Astrocyte (in vitro differentiated cells and primary cell): ENCODE results near the gene ARHGAP28. TPM values are rescaled to one million over a fixed set of nuclear protein-coding genes. Genes with fewer than 3 reads are reported as not detected.

Experiments
- DNase-seq: peaks from one replicate; pipeline ENCODE4 v3.0.0-alpha.2; 2010; ENCODE audit warnings: low read depth
- FAIRE-seq: peaks from 2 replicates; lab custom pipeline; 2011; peaks lifted over from hg19 to GRCh38; lab: Jason Lieb, UNC
- H2AFZ ChIP-seq: 2 replicates; pipeline ENCODE4 v1.6.0; 2012; ENCODE audit warnings: low read depth, low read length, inconsistent platforms
- H3K27ac ChIP-seq: 2 replicates; pipeline ENCODE4 v1.5.1; 2011; ENCODE audit warnings: low read depth, low read length, inconsistent platforms
- H3K27me3 ChIP-seq: 2 replicates; pipeline ENCODE4 v1.6.0; 2011; ENCODE audit warnings: low read length, inconsistent platforms; ENCODE audit not compliant: insufficient read depth
- H3K36me3 ChIP-seq: 2 replicates; pipeline ENCODE4 v1.5.1; 2011; ENCODE audit warnings: low read length, inconsistent platforms; ENCODE audit not compliant: insufficient read depth
- H3K4me1 ChIP-seq: 2 replicates; pipeline ENCODE4 v1.5.1; 2011; ENCODE audit warnings: low read length, inconsistent platforms; ENCODE audit not compliant: insufficient read depth
- H3K4me2 ChIP-seq: 2 replicates; pipeline ENCODE4 v1.6.0; 2012; ENCODE audit warnings: low read length, inconsistent platforms
- H3K4me3 ChIP-seq: 2 replicates; pipeline ENCODE4 v1.5.1; 2011; ENCODE audit warnings: low read depth, mild to moderate bottlenecking, low read length, inconsistent platforms; ENCODE audit not compliant: insufficient read depth
- H3K79me2 ChIP-seq: 2 replicates; pipeline ENCODE4 v1.6.0; 2012; ENCODE audit warnings: mild to moderate bottlenecking, low read length, inconsistent platforms; ENCODE audit not compliant: insufficient read depth
- H3K9ac ChIP-seq: 2 replicates; pipeline ENCODE4 v1.6.0; 2012; ENCODE audit warnings: mild to moderate bottlenecking, low read length, inconsistent platforms
- H3K9me3 ChIP-seq: 2 replicates; pipeline ENCODE4 v1.5.1; 2012; ENCODE audit warnings: low read depth, mild to moderate bottlenecking, low read length, inconsistent platforms; ENCODE audit not compliant: insufficient read depth
- H4K20me1 ChIP-seq: 2 replicates; pipeline ENCODE4 v1.6.0; 2012; ENCODE audit warnings: low read length, inconsistent platforms; ENCODE audit not compliant: insufficient read depth
- H3K27ac Mint-ChIP-seq: one replicate; pipeline ENCODE4 v1.8.0; 2021; ENCODE audit warnings: mild to moderate bottlenecking, mixed read lengths; ENCODE audit not compliant: unreplicated experiment
- H3K27me3 Mint-ChIP-seq: one replicate; pipeline ENCODE4 v1.8.0; 2021; ENCODE audit warnings: low read depth, mixed read lengths; ENCODE audit not compliant: unreplicated experiment
- H3K36me3 Mint-ChIP-seq: one replicate; pipeline ENCODE4 v1.8.0; 2021; ENCODE audit warnings: low read depth, mixed read lengths; ENCODE audit not compliant: unreplicated experiment
- H3K4me1 Mint-ChIP-seq: one replicate; pipeline ENCODE4 v1.8.0; 2021; ENCODE audit warnings: low read depth, mixed read lengths; ENCODE audit not compliant: unreplicated experiment
- H3K4me3 Mint-ChIP-seq: one replicate; pipeline ENCODE4 v1.8.0; 2021; ENCODE audit warnings: mild to moderate bottlenecking, moderate library complexity, mixed read lengths; ENCODE audit not compliant: unreplicated experiment
- H3K9me3 Mint-ChIP-seq: one replicate; pipeline ENCODE4 v1.8.0; 2021; ENCODE audit warnings: mild to moderate bottlenecking, mixed read lengths; ENCODE audit not compliant: unreplicated experiment
- EZH2 ChIP-seq: IDR thresholded peaks from 2 replicates; pipeline ENCODE4 v1.6.1; 2012; ENCODE audit warnings: mild to moderate bottlenecking, low read length, inconsistent platforms; ENCODE audit not compliant: insufficient read depth
- total RNA-seq: library from RNA; stranded (reverse); gene quantifications from 2 replicates; pipeline ENCODE4 v1.2.1, GENCODE V29; 2021
- TF ChIP-seq, protein P1 (sequence below): IDR thresholded peaks from 2 replicates; pipeline ENCODE4 v1.5.1; 2011; ENCODE audit warnings: low read depth, mild to moderate bottlenecking, inconsistent platforms, low read length, moderate library complexity; ENCODE audit not compliant: insufficient read depth

Gene ARHGAP28
- total RNA-seq, 1 donor from 2014 or later = 15.5 TPM

- no peak for DNase-seq
- H3K4me2 ChIP-seq = no peak overlapping the region
- TF ChIP-seq, protein P1, sequence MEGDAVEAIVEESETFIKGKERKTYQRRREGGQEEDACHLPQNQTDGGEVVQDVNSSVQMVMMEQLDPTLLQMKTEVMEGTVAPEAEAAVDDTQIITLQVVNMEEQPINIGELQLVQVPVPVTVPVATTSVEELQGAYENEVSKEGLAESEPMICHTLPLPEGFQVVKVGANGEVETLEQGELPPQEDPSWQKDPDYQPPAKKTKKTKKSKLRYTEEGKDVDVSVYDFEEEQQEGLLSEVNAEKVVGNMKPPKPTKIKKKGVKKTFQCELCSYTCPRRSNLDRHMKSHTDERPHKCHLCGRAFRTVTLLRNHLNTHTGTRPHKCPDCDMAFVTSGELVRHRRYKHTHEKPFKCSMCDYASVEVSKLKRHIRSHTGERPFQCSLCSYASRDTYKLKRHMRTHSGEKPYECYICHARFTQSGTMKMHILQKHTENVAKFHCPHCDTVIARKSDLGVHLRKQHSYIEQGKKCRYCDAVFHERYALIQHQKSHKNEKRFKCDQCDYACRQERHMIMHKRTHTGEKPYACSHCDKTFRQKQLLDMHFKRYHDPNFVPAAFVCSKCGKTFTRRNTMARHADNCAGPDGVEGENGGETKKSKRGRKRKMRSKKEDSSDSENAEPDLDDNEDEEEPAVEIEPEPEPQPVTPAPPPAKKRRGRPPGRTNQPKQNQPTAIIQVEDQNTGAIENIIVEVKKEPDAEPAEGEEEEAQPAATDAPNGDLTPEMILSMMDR = no peak
- TF ChIP-seq EZH2 = no peak
- H2AFZ ChIP-seq = no peak overlapping the region
- H3K27ac ChIP-seq = no peak overlapping the region
- peaks cover 9% of the 10 kb centered on the region for H3K27me3 Mint-ChIP-seq
- H3K9ac ChIP-seq = no peak overlapping the region
- H3K4me3 ChIP-seq = no peak overlapping the region
- no peaks in the 10 kb centered on the region for H3K4me1 ChIP-seq
- no peak overlapping the region for H3K4me3 Mint-ChIP-seq
- peaks cover 3% of the 10 kb centered on the region for H3K9me3 Mint-ChIP-seq
- H4K20me1 ChIP-seq = no peaks in the 10 kb centered on the region
- H3K27ac Mint-ChIP-seq = no peak overlapping the region
- peaks cover 22% of the 10 kb centered on the region for H3K36me3 Mint-ChIP-seq
- H3K9me3 ChIP-seq = no peaks in the 10 kb centered on the region
- H3K79me2 ChIP-seq = no peaks in the 10 kb centered on the region
- H3K36me3 ChIP-seq = no peaks in the 10 kb centered on the region
- peaks cover 13% of the 10 kb centered on the region for H3K4me1 Mint-ChIP-seq
- no peaks in the 10 kb centered on the region for H3K27me3 ChIP-seq
- FAIRE-seq = no peak
These were observed 222.0 kb downstream of the ARHGAP28 start for GRCh38 chr18:6951336-6952090.

- Mint-ChIP-seq H3K4me1 (peaks cover 18% of the 10 kb centered on the region), H3K27me3 (peaks cover 9% of the 10 kb centered on the region), H3K4me3 (no peak overlapping the region), H3K36me3 (peaks cover 23% of the 10 kb centered on the region), H3K9me3 (peaks cover 3% of the 10 kb centered on the region), H3K27ac (no peak overlapping the region)
- Histone ChIP-seq H4K20me1 (no peaks in the 10 kb centered on the region), H3K4me3 (no peak overlapping the region), H3K27ac (no peak overlapping the region), H3K27me3 (no peaks in the 10 kb centered on the region), H2AFZ (no peak overlapping the region), H3K9ac (no peak overlapping the region), H3K79me2 (no peaks in the 10 kb centered on the region), H3K4me1 (no peaks in the 10 kb centered on the region), H3K36me3 (no peaks in the 10 kb centered on the region), H3K4me2 (no peak overlapping the region), H3K9me3 (no peaks in the 10 kb centered on the region)
- FAIRE-seq (no peak), DNase-seq (no peak)
- no peak for TF ChIP-seq EZH2
These were observed 225.0 kb downstream of the ARHGAP28 start for GRCh38 chr18:6954501-6954900.

- TF ChIP-seq, protein P1 = no peak
- TF ChIP-seq EZH2 = no peak
- DNase-seq = no peak
- H3K4me2 ChIP-seq = no peak overlapping the region
- no peaks in the 10 kb centered on the region for H3K9me3 ChIP-seq
- Mint-ChIP-seq H3K27me3 (peaks cover 9% of the 10 kb centered on the region), H3K4me3 (no peak overlapping the region), H3K36me3 (peaks cover 23% of the 10 kb centered on the region), H3K27ac (no peak overlapping the region), H3K4me1 (peaks cover 19% of the 10 kb centered on the region), H3K9me3 (peaks cover 3% of the 10 kb centered on the region)
- no peaks in the 10 kb centered on the region for H4K20me1 ChIP-seq
- H3K4me1 ChIP-seq = no peaks in the 10 kb centered on the region
- no peaks in the 10 kb centered on the region for H3K27me3 ChIP-seq
- H3K79me2 ChIP-seq = no peaks in the 10 kb centered on the region
- no peaks in the 10 kb centered on the region for H3K36me3 ChIP-seq
- H3K4me3 ChIP-seq = no peak overlapping the region
- no peak overlapping the region for H2AFZ ChIP-seq
- FAIRE-seq = no peak
- H3K27ac ChIP-seq = no peak overlapping the region
- H3K9ac ChIP-seq = no peak overlapping the region
These were observed 225.8 kb downstream of the ARHGAP28 start for GRCh38 chr18:6955304-6955703.
